ENCODE results near the gene INPP5A. TPM values are rescaled to one million over a fixed set of nuclear protein-coding genes. Genes with fewer than 3 reads are reported as not detected.

INPP5A gene
- total and polyA plus RNA-seq, 9 of the 15 experiments (the other 6 are each of a cell fraction or from before 2014, with no cell fraction given): 0.66 to 11.6 (median 7.7) TPM

GRCh38 chr10:132612571-132613504 lies 75.3 kb downstream of the INPP5A start:
- in situ Hi-C loops (cut with MboI): no loop called here
- H3K9ac ChIP-seq (ENCODE audit: insufficient read depth in 1 of 2, low read depth in 2 of 2, low read length in 2 of 2): no peak overlapping the region; a peak in 1 of 4 replicates
- intact Hi-C loops (cut with micrococcal nuclease): no loop called here
- no peak overlapping the region for H3K27ac ChIP-seq (ENCODE audit: extremely low read depth, low read depth, low read length)
- no peak overlapping the region for H3K4me3 ChIP-seq
- DNase-seq (ENCODE audit: extremely low read depth in 1 of 4, low spot score in 3 of 4) (no peak), FAIRE-seq (no peak), ATAC-seq (no peak)
- POLR2A ChIA-PET: interaction anchor here (0.6 to 0.7 kb wide), 3 partner anchors 41 to 190 kb away, joined by 3 read pairs; no protein-coding TSS in a partner anchor
- BruUV-seq (replicated peaks): no TSS peak
- H3K9me1 ChIP-seq (ENCODE audit: control insufficient read depth, insufficient read depth, low read length): peaks cover 2% of the 10 kb centered on the region
- peaks cover 0 to 26% of the 10 kb centered on the region in 2 experiments; a peak in 2 of 5 replicates for H3K4me1 ChIP-seq (replicated peaks in 1 of 2; ENCODE audit: control insufficient read depth in 2 of 2, insufficient read depth in 2 of 2, low read length in 2 of 2)
- H2AFZ ChIP-seq (ENCODE audit: low read depth, low read length): no peak overlapping the region
- TF ChIP-seq POLR2A (conservative IDR thresholded peaks at IDR 0.05) (no peak), RFX5 (IDR thresholded peaks at IDR 0.05; ENCODE audit: low read depth, low read length) (no peak), NFIC (IDR thresholded peaks at IDR 0.05) (no peak), MAFG (tag; conservative IDR thresholded peaks at IDR 0.05) (no peak), CREB5 (CRISPR knock-in tag; IDR thresholded peaks at IDR 0.05) (no peak)
- TF ChIP-seq, protein P1, sequence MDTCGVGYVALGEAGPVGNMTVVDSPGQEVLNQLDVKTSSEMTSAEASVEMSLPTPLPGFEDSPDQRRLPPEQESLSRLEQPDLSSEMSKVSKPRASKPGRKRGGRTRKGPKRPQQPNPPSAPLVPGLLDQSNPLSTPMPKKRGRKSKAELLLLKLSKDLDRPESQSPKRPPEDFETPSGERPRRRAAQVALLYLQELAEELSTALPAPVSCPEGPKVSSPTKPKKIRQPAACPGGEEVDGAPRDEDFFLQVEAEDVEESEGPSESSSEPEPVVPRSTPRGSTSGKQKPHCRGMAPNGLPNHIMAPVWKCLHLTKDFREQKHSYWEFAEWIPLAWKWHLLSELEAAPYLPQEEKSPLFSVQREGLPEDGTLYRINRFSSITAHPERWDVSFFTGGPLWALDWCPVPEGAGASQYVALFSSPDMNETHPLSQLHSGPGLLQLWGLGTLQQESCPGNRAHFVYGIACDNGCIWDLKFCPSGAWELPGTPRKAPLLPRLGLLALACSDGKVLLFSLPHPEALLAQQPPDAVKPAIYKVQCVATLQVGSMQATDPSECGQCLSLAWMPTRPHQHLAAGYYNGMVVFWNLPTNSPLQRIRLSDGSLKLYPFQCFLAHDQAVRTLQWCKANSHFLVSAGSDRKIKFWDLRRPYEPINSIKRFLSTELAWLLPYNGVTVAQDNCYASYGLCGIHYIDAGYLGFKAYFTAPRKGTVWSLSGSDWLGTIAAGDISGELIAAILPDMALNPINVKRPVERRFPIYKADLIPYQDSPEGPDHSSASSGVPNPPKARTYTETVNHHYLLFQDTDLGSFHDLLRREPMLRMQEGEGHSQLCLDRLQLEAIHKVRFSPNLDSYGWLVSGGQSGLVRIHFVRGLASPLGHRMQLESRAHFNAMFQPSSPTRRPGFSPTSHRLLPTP (IDR thresholded peaks at IDR 0.05; ENCODE audit: borderline replicate concordance, extremely low read depth, insufficient read length): no peak
- H4K20me1 ChIP-seq (replicated peaks; ENCODE audit: control insufficient read depth, insufficient read depth, low read length): no peaks in the 10 kb centered on the region
- H3K27me3 ChIP-seq (ENCODE audit: control insufficient read depth in 2 of 2, insufficient read depth in 2 of 2, low read length in 2 of 2): no peaks in the 10 kb centered on the region
- 63% methylated on average over 12 of the region's 27 CpGs for WGBS (ENCODE audit: insufficient coverage, low coverage, missing lambda C conversion rate)
- no peak overlapping the region for H3K4me2 ChIP-seq (ENCODE audit: insufficient read depth, low read length)
- no peaks in the 10 kb centered on the region for H3K9me3 ChIP-seq (replicated peaks; ENCODE audit: control insufficient read depth, insufficient read depth, low read depth, low read length)
- H3K79me2 ChIP-seq (ENCODE audit: control insufficient read depth, insufficient read depth, low read length): no peaks in the 10 kb centered on the region
- no peaks in the 10 kb centered on the region for H3K36me3 ChIP-seq (ENCODE audit: control insufficient read depth, insufficient read depth, low read length)
- CTCF ChIA-PET (ENCODE audit: low intra/inter-chr PET ratio): no interaction called here

Measured in K562 (cell line).